Mucosa of rectum (tissue), 2 donors: Measurements from ENCODE around the gene UNC13D.

Experiments used
- H3K27ac ChIP-seq, 2 donors: one replicate each; pipeline ENCODE4 v1.7.0; 2013; ENCODE audit warnings: inconsistent platforms in 2 of 2, low read depth in 2 of 2, low read length in 2 of 2
- H3K27me3 ChIP-seq, 2 donors: one replicate each; pipeline ENCODE4 v1.7.0; 2013; ENCODE audit warnings: low read length in 2 of 2; ENCODE audit not compliant: control insufficient read depth in 2 of 2, insufficient read depth in 2 of 2
- H3K36me3 ChIP-seq, 2 donors: one replicate each; pipeline ENCODE4 v1.7.0; 2013; ENCODE audit warnings: low read length in 2 of 2; ENCODE audit not compliant: control insufficient read depth in 2 of 2, insufficient read depth in 2 of 2
- H3K4me1 ChIP-seq, 2 donors: one replicate each; pipeline ENCODE4 v1.7.0; 2013; ENCODE audit warnings: low read length in 2 of 2, mild to moderate bottlenecking in 1 of 2; ENCODE audit not compliant: control insufficient read depth in 2 of 2, insufficient read depth in 2 of 2
- H3K4me3 ChIP-seq, 2 donors: one replicate each; pipeline ENCODE4 v1.7.0; 2013; ENCODE audit warnings: low read length in 2 of 2
- H3K9ac ChIP-seq, 2 donors: one replicate each; pipeline ENCODE4 v1.7.0; 2013; ENCODE audit warnings: low read length in 2 of 2, low read depth in 1 of 2, mild to moderate bottlenecking in 1 of 2
- H3K9me3 ChIP-seq, 2 donors: one replicate each; pipeline ENCODE4 v1.7.0; 2013; ENCODE audit warnings: low read length in 2 of 2; ENCODE audit not compliant: control insufficient read depth in 2 of 2
- donor health status: healthy.
- donor health status: Normal muscosa, but diverticular disease.

The UNC13D gene

DNA sequence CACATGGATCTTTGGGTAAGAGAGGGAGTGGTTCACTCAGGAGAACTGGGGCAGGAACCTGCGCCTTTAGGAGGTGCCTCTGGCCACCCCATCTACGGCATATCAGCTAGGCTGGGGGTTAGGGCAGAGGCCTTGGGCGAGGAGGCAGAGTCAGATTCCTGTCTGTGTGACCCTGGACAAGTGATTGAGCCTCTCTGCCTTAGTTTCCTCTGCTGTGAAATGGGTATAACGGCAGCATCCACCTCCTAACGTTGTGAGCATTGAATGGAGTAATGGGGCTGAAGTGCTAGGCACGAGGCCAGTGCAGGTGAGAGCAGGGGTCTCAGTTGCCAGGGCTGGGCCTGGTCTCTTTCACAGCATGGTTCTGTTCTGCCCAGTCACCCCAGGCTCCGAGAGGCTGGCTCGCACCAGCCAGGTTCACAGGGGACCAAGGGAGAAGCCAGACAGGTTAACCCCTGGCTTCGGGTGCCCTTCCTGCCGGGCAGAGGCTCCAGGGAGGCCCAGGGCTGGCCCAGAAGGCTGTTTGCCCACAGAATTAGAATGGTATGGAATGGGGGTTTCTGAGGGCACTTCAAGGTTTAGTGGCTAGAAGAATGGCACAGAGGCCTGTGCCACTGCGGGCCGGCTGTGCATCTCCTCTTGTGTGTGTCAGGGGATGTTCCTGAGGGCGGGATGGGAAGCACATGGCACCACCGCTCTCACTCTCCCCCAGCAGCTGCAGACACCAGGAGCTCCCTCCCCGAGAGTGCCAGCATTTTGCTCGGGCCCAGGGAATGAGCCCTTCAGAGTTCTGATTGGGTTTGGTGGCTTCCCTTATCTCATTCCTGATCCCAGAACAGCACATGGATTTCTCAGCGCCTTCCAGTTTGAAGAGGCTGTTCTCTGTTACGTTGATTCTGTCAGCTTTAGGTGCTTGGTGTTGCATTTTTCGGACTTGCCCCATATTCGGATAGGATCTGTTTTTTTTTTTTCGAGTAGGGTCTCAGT is 23.8 kb downstream of the UNC13D start:
- Histone ChIP-seq H3K36me3 (peaks cover 58 to 68% of the 10 kb centered on the region in 2 donors), H3K27ac (no peak overlapping the region), H3K9ac (no peak overlapping the region), H3K27me3 (no peaks in the 10 kb centered on the region), H3K4me3 (no peak overlapping the region), H3K4me1 (peaks cover 0 to 4% of the 10 kb centered on the region in 2 donors), H3K9me3 (no peaks in the 10 kb centered on the region)

DNA sequence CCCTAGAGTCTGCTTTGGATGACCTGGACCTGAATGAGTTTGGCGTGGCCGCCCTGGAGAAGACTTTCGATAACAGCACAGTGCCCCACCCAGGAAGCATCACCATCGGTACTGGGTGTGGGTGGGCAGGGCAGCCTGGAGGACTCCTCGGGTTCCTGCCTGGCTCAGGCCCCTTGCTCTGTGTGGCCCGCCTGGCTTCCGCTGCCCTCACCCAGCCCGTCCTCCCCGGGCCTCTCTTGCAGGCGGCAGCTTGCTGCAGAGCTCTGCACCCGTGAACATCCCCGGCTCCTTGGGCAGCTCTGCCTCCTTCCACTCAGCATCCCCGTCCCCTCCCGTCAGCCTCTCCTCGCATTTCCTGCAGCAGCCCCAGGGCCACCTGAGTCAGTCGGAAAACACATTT is 24.5 kb downstream of the UNC13D start:
- H3K4me3 ChIP-seq, result no peak overlapping the region
- no peak overlapping the region for H3K27ac ChIP-seq
- no peak overlapping the region for H3K9ac ChIP-seq
- H3K27me3 ChIP-seq, result no peaks in the 10 kb centered on the region
- H3K9me3 ChIP-seq, result no peaks in the 10 kb centered on the region
- peaks cover 0 to 4% of the 10 kb centered on the region in 2 donors for H3K4me1 ChIP-seq
- H3K36me3 ChIP-seq, result peaks cover 62 to 73% of the 10 kb centered on the region in 2 donors

DNA sequence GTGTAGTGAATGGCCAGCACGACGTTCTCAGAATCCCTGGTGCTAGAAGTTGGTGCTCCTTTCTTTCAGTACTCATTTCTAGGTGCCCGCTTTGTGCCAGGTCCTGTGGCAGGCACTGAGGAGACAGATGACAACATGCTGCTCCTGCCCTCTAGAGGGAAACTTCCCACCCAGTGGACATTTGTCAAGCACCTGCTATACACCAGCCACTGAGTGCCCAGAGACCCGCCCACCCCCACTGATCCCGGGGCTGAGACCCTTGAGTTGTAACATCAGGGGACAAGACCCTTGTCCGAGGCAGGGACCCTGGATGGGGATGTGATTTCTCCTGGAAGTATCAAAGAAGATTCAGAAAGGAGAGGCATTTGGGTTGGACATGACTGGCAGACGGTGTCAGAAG is 25.1 kb downstream of the UNC13D start:
- Histone ChIP-seq H3K4me3 (no peak overlapping the region), H3K27me3 (no peaks in the 10 kb centered on the region), H3K36me3 (peaks cover 62 to 72% of the 10 kb centered on the region in 2 donors), H3K9me3 (no peaks in the 10 kb centered on the region), H3K9ac (no peak overlapping the region), H3K4me1 (peaks cover 0 to 4% of the 10 kb centered on the region in 2 donors), H3K27ac (no peak overlapping the region)

DNA sequence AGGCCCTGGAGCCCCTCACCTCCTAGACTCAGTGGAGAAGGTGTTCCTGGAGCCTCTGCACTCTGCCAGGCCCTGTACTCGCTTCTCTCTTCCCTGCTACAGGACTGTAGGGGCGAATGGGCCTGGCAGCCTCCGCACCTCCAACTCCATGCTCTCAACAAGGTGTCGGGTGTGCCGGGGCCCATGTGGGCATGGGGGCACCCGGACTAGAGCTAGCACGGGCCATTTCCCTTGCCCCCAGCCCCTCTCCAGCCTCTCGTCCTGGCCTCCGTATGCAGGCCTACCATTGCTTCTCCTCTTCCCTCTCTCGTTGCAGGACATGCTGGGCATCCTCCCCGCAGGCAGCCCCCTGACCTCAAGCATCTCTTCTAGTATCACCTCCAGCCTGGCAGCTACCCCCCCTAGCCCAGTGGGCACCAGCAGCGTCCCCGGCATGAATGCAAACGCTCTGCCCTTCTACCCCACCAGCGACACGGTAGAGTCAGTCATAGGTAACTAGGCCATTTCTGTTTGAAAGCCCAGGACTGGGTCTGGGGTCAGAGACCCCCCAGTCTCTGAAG is 25.8 kb downstream of the UNC13D start:
- no peak overlapping the region for H3K27ac ChIP-seq
- no peaks in the 10 kb centered on the region for H3K9me3 ChIP-seq
- H3K36me3 ChIP-seq, result peaks cover 68 to 74% of the 10 kb centered on the region in 2 donors
- H3K4me3 ChIP-seq, result no peak overlapping the region
- no peaks in the 10 kb centered on the region for H3K27me3 ChIP-seq
- H3K4me1 ChIP-seq, result peaks cover 0 to 4% of the 10 kb centered on the region in 2 donors
- no peak overlapping the region for H3K9ac ChIP-seq

DNA sequence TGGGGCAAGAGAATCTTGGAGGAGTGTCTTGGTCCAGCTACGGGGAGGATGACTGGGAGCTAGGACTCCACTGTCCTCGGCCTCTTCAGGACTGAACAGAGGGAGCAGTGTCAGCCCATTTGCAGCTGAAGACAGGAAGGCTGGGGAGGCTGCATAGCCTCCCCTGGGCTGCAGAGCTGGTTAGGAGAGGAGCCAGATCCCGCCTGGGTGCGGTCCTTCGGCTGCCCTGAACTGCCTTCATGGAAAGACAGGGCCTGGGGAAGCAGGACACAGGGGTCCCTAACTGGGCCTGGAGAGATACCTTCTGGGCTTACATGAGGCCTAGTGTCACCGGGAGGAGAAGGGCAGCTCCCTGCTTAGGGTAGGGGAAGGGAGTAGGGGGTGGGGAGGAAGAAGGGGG is 26.6 kb downstream of the UNC13D start:
- Histone ChIP-seq H3K27ac (no peak overlapping the region), H3K9ac (no peak overlapping the region), H3K9me3 (no peaks in the 10 kb centered on the region), H3K36me3 (peaks cover 70 to 80% of the 10 kb centered on the region in 2 donors), H3K4me3 (no peak overlapping the region), H3K27me3 (no peaks in the 10 kb centered on the region), H3K4me1 (peaks cover 0 to 4% of the 10 kb centered on the region in 2 donors)

DNA sequence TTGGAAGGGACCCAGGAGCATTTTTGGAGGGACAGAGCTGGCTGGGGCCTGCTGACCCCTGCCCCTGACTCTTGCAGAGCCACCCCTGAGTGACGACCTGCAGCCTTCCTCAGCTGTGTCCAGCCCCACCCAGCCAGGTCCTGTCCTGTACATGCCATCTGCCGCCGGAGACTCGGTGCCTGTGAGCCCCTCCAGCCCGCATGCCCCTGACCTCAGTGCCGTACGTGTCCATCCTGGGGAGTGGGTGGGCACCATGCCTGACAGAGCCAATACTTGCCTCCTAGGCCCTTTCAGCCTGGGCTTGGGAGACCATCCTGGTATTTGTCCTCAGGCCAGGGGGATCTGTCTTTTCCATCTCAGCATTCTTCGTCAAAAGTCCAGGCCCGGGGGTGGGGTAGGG is 27.5 kb downstream of the UNC13D start:
- H3K9me3 ChIP-seq, result no peaks in the 10 kb centered on the region

DNA sequence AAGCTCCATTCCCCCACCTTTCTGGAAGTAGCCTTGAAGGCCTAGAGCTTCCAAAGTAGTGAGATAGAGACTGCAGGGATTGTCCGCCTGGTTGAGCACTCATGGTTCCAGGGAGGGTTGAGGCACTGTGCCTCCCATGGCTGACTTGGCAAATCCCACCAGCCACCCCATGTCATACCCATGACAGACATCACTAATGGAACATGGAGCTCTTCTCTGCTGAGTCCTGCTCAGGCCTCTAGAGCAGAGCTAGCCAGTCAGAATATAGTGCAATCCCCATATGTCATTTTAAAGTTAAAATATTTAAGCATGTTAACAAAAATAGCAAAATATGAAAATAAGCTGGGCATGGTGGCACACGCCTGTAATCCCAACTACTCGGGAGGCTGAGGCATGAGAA is 28.8 kb downstream of the UNC13D start:
- H3K9me3 ChIP-seq, result no peaks in the 10 kb centered on the region
- no peak overlapping the region for H3K4me3 ChIP-seq
- no peak overlapping the region for H3K27ac ChIP-seq
- H3K9ac ChIP-seq, result no peak overlapping the region
- peaks cover 70 to 75% of the 10 kb centered on the region in 2 donors for H3K36me3 ChIP-seq
- H3K4me1 ChIP-seq, result no peaks in the 10 kb centered on the region
- H3K27me3 ChIP-seq, result no peaks in the 10 kb centered on the region

More for the DNA sequence above, 27.5 kb downstream of the UNC13D start:
- peaks cover 77 to 81% of the 10 kb centered on the region in 2 donors for H3K36me3 ChIP-seq
- H3K27me3 ChIP-seq, result no peaks in the 10 kb centered on the region
- no peak overlapping the region for H3K9ac ChIP-seq
- H3K4me3 ChIP-seq, result no peak overlapping the region
- H3K27ac ChIP-seq, result no peak overlapping the region
- no peaks in the 10 kb centered on the region for H3K4me1 ChIP-seq

DNA sequence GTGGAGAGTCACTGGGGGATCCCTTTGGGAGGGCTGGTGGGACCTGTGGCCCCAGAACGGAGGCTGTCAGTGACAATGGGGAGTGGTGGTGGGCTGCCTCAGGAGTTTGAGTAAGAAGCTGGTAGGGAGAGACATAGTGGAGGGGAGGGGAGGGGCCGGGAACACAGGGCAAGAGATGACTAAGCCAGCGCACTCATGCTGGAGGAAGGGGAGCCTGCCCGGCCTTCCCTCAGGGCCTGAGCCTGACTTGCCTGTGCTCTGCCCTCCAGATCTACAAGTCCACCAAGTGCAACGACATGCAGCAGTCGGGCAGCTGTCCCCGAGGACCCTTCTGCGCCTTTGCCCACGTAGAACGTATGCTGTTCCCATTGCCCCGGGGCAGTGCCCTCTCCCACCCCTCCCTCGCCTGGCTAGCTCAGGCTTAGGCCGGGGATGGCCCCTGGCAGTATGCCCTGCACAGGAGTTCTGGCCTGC is 29.3 kb downstream of the UNC13D start:
- Histone ChIP-seq H3K9me3 (no peaks in the 10 kb centered on the region), H3K4me1 (peaks cover under 1 to 2% of the 10 kb centered on the region in 2 donors), H3K27me3 (no peaks in the 10 kb centered on the region), H3K9ac (no peak overlapping the region), H3K36me3 (peaks cover 65 to 72% of the 10 kb centered on the region in 2 donors), H3K27ac (no peak overlapping the region), H3K4me3 (no peak overlapping the region)

DNA sequence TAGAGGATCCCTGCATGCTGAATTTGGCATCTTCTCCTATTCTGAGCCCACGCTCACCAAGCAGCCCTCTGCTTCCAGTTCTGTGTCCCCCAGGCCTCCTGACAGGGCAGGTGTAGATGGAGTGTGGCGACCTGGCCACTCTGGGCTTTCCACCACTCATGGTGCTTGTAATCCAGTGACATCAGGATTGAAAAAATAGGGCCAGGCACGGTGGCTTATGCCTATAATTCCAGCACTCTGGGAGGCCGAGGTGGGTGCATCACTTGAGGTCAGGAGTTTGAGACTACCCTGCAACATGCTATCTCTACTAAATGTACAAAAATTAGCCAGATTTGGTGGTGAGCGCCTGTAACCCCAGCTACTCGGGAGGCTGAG is 30.2 kb downstream of the UNC13D start:
- Histone ChIP-seq H3K36me3 (peaks cover 58 to 67% of the 10 kb centered on the region in 2 donors), H3K9me3 (no peaks in the 10 kb centered on the region), H3K4me1 (peaks cover 2 to 4% of the 10 kb centered on the region in 2 donors), H3K9ac (no peak overlapping the region), H3K27ac (no peak overlapping the region), H3K4me3 (no peak overlapping the region), H3K27me3 (no peaks in the 10 kb centered on the region)
